ENCODE data around the gene IRF2BP2. TPM values are rescaled to one million over a fixed set of nuclear protein-coding genes. Genes with fewer than 3 reads are reported as not detected.
A peak's percentile ranks its signal among the peaks of the same experiment; 100 is the strongest.

IRF2BP2 gene
- total and polyA plus RNA-seq, 5 donors, result 69.3 to 123 (median 107) TPM

GRCh38 chr1:234612352-234613127 lies 2.6 kb upstream of the IRF2BP2 start:
- peak overlapping the region; percentile 26 for H3K4me3 ChIP-seq (ENCODE audit: low read length)
- intact Hi-C loops (cut with DNase I), result loop anchor here (2.0 to 10.0 kb wide), 7 partner anchors 90 to 470 kb away; no protein-coding TSS in a partner anchor
- peak; percentile 62 to 67 for ATAC-seq
- H3K27ac ChIP-seq (ENCODE audit: low read length), result peak overlapping the region; percentile 99
- peaks cover 4% of the 10 kb centered on the region for H3K4me1 ChIP-seq (ENCODE audit: control insufficient read depth, insufficient read depth, low read length)
- DNase-seq, result peak; percentile 90 to 93 (median 93)
- no peaks in the 10 kb centered on the region for H3K9me3 ChIP-seq (ENCODE audit: control insufficient read depth, low read length)
- under 1% methylated on average over 20 of the region's 20 CpGs for WGBS
- no peaks in the 10 kb centered on the region for H3K27me3 ChIP-seq (ENCODE audit: control insufficient read depth, insufficient read depth)

DNA sequence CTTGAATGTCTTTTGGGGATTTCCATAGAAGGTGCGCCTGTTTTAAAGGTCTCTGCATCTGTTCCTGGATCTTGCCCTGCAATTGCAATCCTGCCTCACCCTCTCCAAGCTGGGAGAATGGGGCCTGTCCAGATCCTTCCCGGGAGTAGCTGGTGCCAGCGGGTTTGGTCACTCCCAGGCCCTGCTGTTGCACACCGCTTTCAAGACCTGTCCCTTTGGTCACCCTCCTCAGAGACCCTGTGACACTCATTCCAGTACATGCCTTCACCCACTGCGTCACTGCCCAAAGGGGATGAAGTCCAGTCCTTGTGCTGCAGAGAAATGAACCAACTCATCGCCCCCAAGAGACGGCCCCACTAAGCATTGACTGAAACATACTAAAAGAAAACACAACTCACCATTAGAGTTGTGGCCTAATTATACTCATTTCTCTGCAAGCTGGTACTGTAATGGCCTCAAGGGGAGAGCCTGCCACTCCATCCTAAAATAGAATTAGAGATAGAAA lies 1.9 kb upstream of the IRF2BP2 start:
- H3K4me3 ChIP-seq (ENCODE audit: low read length), result no peak overlapping the region
- 35% methylated on average over 7 of the region's 7 CpGs for WGBS
- peaks cover 4% of the 10 kb centered on the region for H3K4me1 ChIP-seq (ENCODE audit: control insufficient read depth, insufficient read depth, low read length)
- no peaks in the 10 kb centered on the region for H3K27me3 ChIP-seq (ENCODE audit: control insufficient read depth, insufficient read depth)
- intact Hi-C loops (cut with DNase I), result loop anchor here (2.0 to 10.0 kb wide), 7 partner anchors 90 to 470 kb away; no protein-coding TSS in a partner anchor
- ATAC-seq (peak in 1 of 2 donors; percentile 1), DNase-seq (peak; percentile 61 to 70 (median 68))
- no peaks in the 10 kb centered on the region for H3K9me3 ChIP-seq (ENCODE audit: control insufficient read depth, low read length)
- peak overlapping the region; percentile 99 for H3K27ac ChIP-seq (ENCODE audit: low read length)

- peak overlapping the region; percentile 26 for H3K4me3 ChIP-seq (ENCODE audit: low read length)
- H3K27ac ChIP-seq (ENCODE audit: low read length), result peak overlapping the region; percentile 99
- 5% methylated on average over 22 of the region's 22 CpGs for WGBS
- DNase-seq (no peak), ATAC-seq (peak; percentile 13 to 25)
- H3K9me3 ChIP-seq (ENCODE audit: control insufficient read depth, low read length), result no peaks in the 10 kb centered on the region
- peaks cover 4% of the 10 kb centered on the region for H3K4me1 ChIP-seq (ENCODE audit: control insufficient read depth, insufficient read depth, low read length)
- H3K27me3 ChIP-seq (ENCODE audit: control insufficient read depth, insufficient read depth), result no peaks in the 10 kb centered on the region
- intact Hi-C loops (cut with DNase I), result loop anchor here (5.0 to 10.0 kb wide), 6 partner anchors 91 to 471 kb away; no protein-coding TSS in a partner anchor
These were observed 1.4 kb upstream of the IRF2BP2 start for GRCh38 chr1:234611225-234611846.

- intact Hi-C loops (cut with DNase I), result loop anchor here (1.0 to 10.0 kb wide), 7 partner anchors 92 to 472 kb away; no protein-coding TSS in a partner anchor
- peak overlapping the region; percentile 99 for H3K27ac ChIP-seq (ENCODE audit: low read length)
- H3K4me3 ChIP-seq (ENCODE audit: low read length), result peak overlapping the region; percentile 71
- WGBS, result under 1% methylated on average over 70 of the region's 71 CpGs
- ATAC-seq, result peak; percentile 81 to 85
- DNase-seq, result peak; percentile 98 to 99 (median 99)
- peaks cover 4% of the 10 kb centered on the region for H3K4me1 ChIP-seq (ENCODE audit: control insufficient read depth, insufficient read depth, low read length)
- H3K9me3 ChIP-seq (ENCODE audit: control insufficient read depth, low read length), result no peaks in the 10 kb centered on the region
- no peaks in the 10 kb centered on the region for H3K27me3 ChIP-seq (ENCODE audit: control insufficient read depth, insufficient read depth)
These were observed 767 bp upstream of the IRF2BP2 start for GRCh38 chr1:234610666-234611224.

DNA sequence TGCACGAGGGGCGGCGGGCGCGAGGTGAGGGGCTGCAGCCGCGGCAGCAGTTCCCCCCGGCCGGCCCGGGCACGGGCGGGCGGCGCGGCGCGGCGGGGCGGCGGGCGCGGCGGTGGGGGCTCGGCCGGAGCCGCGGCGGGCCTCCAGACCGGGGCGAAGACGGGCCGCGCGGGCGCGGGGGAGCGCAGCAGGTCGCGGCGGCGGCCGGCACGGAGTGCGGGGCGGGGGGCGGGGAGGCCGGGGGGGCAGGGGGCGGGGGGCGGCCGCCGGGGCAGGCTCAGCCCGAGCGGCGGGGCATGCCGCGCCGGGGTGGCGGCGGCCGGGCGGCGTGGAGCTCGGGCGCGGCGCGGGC lies 311 bp downstream of the IRF2BP2 start:
- ATAC-seq, result no peak
- H3K4me1 ChIP-seq (ENCODE audit: control insufficient read depth, insufficient read depth, low read length), result peaks cover 4% of the 10 kb centered on the region
- under 1% methylated on average over 63 of the region's 67 CpGs for WGBS
- DNase-seq, result peak in 2 of 3 donors; percentile 27 to 77
- peak overlapping the region; percentile 99 for H3K27ac ChIP-seq (ENCODE audit: low read length)
- intact Hi-C loops (cut with DNase I), result loop anchor here (1.0 to 10.0 kb wide), 12 partner anchors 72 to 473 kb away; no protein-coding TSS in a partner anchor
- no peaks in the 10 kb centered on the region for H3K9me3 ChIP-seq (ENCODE audit: control insufficient read depth, low read length)
- H3K27me3 ChIP-seq (ENCODE audit: control insufficient read depth, insufficient read depth), result no peaks in the 10 kb centered on the region
- peak overlapping the region; percentile 71 for H3K4me3 ChIP-seq (ENCODE audit: low read length)

- H3K27ac ChIP-seq (ENCODE audit: low read length), result peak overlapping the region; percentile 98
- intact Hi-C loops (cut with DNase I), result loop anchor here in 3 of 4 donors (5.0 kb wide), 5 partner anchors 72 to 468 kb away; no protein-coding TSS in a partner anchor
- H3K27me3 ChIP-seq (ENCODE audit: control insufficient read depth, insufficient read depth), result no peaks in the 10 kb centered on the region
- under 1% methylated on average over 115 of the region's 121 CpGs for WGBS
- peaks cover 4% of the 10 kb centered on the region for H3K4me1 ChIP-seq (ENCODE audit: control insufficient read depth, insufficient read depth, low read length)
- H3K4me3 ChIP-seq (ENCODE audit: low read length), result peak overlapping the region; percentile 71
- DNase-seq (peak; percentile 58 to 82 (median 79)), ATAC-seq (no peak)
- no peaks in the 10 kb centered on the region for H3K9me3 ChIP-seq (ENCODE audit: control insufficient read depth, low read length)
These were observed 877 bp downstream of the IRF2BP2 start for GRCh38 chr1:234608911-234609690.

- DNase-seq, result peak; percentile 80 to 87 (median 87)
- Histone ChIP-seq H3K4me3 (ENCODE audit: low read length) (peak overlapping the region; percentile 71), H3K9me3 (ENCODE audit: control insufficient read depth, low read length) (no peaks in the 10 kb centered on the region), H3K4me1 (ENCODE audit: control insufficient read depth, insufficient read depth, low read length) (peaks cover 4% of the 10 kb centered on the region), H3K27me3 (ENCODE audit: control insufficient read depth, insufficient read depth) (no peaks in the 10 kb centered on the region), H3K27ac (ENCODE audit: low read length) (peak overlapping the region; percentile 98)
- peak; percentile 37 to 66 for ATAC-seq
- intact Hi-C loops (cut with DNase I), result loop anchor here in 3 of 4 donors (5.0 kb wide), 5 partner anchors 71 to 469 kb away; no protein-coding TSS in a partner anchor
- WGBS, result under 1% methylated on average over 68 of the region's 68 CpGs
These were observed 1.7 kb downstream of the IRF2BP2 start for GRCh38 chr1:234608025-234608910.

- peak overlapping the region; percentile 98 for H3K27ac ChIP-seq (ENCODE audit: low read length)
- no peak for ATAC-seq
- DNase-seq, result peak; percentile 35 to 75 (median 69)
- H3K27me3 ChIP-seq (ENCODE audit: control insufficient read depth, insufficient read depth), result no peaks in the 10 kb centered on the region
- 2% methylated on average over 22 of the region's 22 CpGs for WGBS
- peak overlapping the region; percentile 71 for H3K4me3 ChIP-seq (ENCODE audit: low read length)
- H3K4me1 ChIP-seq (ENCODE audit: control insufficient read depth, insufficient read depth, low read length), result peaks cover 4% of the 10 kb centered on the region
- H3K9me3 ChIP-seq (ENCODE audit: control insufficient read depth, low read length), result no peaks in the 10 kb centered on the region
- intact Hi-C loops (cut with DNase I), result loop anchor here in 3 of 4 donors (5.0 kb wide), 5 partner anchors 70 to 470 kb away; no protein-coding TSS in a partner anchor
These were observed 2.6 kb downstream of the IRF2BP2 start for GRCh38 chr1:234607109-234608024.

GRCh38 chr1:234606784-234607108 lies 3.2 kb downstream of the IRF2BP2 start:
- Histone ChIP-seq H3K27ac (ENCODE audit: low read length) (peak overlapping the region; percentile 99), H3K4me1 (ENCODE audit: control insufficient read depth, insufficient read depth, low read length) (peaks cover under 1% of the 10 kb centered on the region), H3K27me3 (ENCODE audit: control insufficient read depth, insufficient read depth) (no peaks in the 10 kb centered on the region), H3K4me3 (ENCODE audit: low read length) (peak overlapping the region; percentile 71), H3K9me3 (ENCODE audit: control insufficient read depth, low read length) (no peaks in the 10 kb centered on the region)
- no peak for ATAC-seq
- intact Hi-C loops (cut with DNase I), result loop anchor here in 3 of 4 donors (5.0 kb wide), 5 partner anchors 69 to 471 kb away; no protein-coding TSS in a partner anchor
- under 1% methylated on average over 4 of the region's 4 CpGs for WGBS
- DNase-seq, result no peak
